SIG-M5 (cell line): Measurements from ENCODE around the gene PGAP2.
"Not testable (repeated sequence)": the region's sequence is repeated elsewhere in the genome, so short reads cannot be mapped to it uniquely, and the experiment has no call there.

ENCODE experiments used
- DNase-seq: peaks from one replicate; lab custom pipeline; 2025; lab: John Stamatoyannopoulos, UW

PGAP2 gene

GRCh38 chr11:3803726-3804495 lies 4.4 kb upstream of the PGAP2 start:
- no peak for DNase-seq

GRCh38 chr11:3808861-3809623 lies 682 bp downstream of the PGAP2 start:
- DNase-seq, result peak; percentile 23

DNA sequence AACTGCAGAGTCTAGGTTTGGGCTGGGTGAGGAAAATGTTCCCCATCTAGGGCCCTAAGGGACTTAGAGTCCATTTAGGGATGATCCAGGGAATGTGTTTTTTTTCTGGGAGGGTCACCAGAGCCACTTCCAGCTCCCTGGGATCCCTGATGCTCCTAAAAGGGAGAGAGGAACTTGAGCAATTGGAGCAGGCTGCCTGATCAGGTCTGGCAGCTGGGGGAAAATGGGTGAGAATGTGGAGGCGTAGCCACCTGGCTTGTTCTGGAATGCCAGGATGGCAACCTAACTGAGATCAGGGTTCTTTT lies 1.2 kb downstream of the PGAP2 start:
- no peak for DNase-seq

- no peak for DNase-seq
These were observed 2.1 kb downstream of the PGAP2 start for GRCh38 chr11:3810446-3810845.

GRCh38 chr11:3810951-3811350 lies 2.6 kb downstream of the PGAP2 start:
- DNase-seq, result no peak

DNA sequence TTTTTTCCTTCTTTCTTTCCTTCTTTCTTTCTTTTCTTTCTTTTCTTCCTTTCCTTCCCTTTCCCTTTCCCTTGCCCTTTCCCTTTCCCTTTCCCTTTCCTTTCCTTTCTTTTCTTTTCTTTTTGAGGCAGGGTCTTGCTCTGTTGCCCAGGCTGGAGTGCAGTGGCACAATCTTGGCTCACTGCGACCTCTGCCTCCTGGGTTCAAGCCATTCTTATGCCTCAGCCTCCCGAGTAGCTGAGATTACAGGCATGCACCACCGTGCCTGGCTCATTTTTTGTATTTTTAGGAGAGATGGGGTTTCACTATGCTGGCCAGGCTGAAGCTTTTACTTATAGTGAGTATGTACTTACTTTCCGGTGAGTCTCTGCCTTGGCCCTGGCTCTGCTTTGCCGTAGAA lies 6.5 kb downstream of the PGAP2 start:
- not testable (repeated sequence) for DNase-seq

DNA sequence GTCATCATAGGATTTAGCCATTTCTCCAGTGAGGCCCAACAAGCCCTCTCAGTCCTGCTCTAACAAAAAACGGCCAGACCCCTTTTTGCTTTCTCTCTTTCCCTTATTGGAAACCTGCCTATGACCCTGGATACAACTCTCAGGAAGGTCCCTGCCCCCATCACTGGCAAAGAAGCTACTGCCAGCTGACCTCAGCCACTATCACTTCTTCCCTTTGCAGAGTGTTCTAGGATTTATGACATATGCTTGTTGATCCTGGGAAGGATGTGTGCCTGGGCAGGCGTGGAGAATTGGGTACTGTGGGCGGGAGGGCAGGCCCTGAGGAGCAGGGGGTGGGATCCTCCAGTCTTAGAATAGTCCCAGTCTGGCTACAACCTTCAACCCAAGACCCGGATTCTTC lies 7.5 kb downstream of the PGAP2 start:
- no peak for DNase-seq

DNA sequence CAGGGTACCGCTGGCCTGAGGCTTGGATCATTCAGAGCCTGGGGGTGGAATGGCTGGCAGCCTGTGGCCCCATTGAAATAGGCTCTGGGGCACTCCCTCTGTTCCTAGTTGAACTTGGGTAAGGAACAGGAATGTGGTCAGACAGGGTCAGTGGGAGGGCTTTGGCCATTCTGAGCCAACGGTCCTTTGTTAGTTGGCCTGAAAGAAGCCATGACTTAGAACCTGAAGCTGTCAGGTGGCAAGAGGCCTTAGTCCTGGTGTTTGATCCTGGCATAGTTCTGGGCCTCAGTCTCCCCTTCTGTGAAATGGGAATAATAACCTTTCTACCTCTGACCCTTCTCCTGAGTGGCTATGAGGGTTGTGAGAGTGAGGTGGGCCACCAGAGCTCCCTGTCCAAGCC lies 8.3 kb downstream of the PGAP2 start:
- DNase-seq, result no peak

- DNase-seq, result no peak
These were observed 8.9 kb downstream of the PGAP2 start for GRCh38 chr11:3817181-3817800.

- no peak for DNase-seq
These were observed 12.6 kb downstream of the PGAP2 start for GRCh38 chr11:3820971-3821370.

DNA sequence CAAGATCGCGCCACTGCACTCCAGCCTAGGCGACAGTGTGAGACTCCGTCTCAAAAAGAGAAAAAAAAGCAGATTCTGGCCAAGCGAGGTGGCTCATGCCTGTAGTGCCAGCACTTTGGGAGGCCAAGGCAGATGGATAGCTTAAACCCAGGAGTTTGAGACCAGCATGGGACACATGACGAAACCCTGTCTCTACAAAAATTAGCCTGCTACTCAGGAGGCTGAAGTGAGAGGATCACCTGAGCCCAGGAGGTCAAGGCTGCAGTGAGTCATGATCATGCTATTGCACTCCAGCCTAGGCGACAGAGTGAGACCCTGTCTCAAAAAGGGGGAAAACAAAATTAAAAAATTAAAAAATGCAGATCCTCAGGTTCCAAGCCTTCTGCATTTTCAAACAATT lies 14.0 kb downstream of the PGAP2 start:
- DNase-seq, result no peak

DNA sequence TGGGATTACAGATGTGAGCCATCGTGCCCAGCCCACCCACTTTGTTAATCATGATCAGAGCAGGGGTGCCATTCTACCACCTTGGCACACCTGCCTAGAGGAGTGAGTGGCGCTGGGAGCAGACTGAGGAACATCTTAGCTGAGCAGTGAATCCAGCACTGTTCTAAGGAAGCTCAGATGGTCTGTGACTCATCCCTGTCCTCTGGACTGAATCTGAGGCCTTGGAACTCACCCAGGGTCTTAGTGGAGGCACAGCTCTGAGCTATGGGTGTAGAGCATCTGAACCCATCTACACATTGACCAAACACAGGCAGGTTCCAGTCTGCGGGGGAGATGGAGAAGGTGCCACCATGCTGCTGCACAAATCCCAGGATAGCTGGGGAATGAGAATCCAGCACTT lies 14.9 kb downstream of the PGAP2 start:
- DNase-seq, result no peak

DNA sequence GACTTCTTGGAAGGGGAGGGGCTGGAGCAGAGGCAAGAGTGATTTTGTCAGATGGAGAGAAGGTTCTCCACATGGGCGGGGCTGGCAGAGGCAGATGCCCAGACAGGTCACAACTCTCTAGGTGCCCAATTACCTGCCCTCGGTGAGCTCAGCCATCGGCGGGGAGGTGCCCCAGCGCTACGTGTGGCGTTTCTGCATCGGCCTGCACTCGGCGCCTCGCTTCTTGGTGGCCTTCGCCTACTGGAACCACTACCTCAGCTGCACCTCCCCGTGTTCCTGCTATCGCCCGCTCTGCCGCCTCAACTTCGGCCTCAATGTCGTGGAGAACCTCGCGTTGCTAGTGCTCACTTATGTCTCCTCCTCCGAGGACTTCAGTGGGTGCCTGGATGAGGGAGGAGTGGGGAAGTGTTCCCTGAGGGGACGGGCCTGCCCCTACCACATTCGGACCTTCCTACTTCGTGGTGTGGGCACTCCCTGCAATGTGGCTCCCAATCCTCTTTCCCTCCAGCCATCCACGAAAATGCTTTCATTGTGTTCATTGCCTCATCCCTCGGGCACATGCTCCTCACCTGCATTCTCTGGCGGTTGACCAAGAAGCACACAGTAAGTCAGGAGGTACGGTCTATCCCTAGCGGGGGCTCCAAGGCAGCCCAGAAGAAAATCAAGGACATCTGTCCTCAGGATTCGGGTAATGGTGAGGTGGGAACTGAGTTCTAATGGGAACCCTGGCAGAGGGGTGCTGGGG lies 15.6 kb downstream of the PGAP2 start:
- DNase-seq, result no peak

GRCh38 chr11:3824714-3825472 lies 16.5 kb downstream of the PGAP2 start:
- peak; percentile 7 for DNase-seq

GRCh38 chr11:3825473-3826154 lies 17.3 kb downstream of the PGAP2 start:
- no peak for DNase-seq

DNA sequence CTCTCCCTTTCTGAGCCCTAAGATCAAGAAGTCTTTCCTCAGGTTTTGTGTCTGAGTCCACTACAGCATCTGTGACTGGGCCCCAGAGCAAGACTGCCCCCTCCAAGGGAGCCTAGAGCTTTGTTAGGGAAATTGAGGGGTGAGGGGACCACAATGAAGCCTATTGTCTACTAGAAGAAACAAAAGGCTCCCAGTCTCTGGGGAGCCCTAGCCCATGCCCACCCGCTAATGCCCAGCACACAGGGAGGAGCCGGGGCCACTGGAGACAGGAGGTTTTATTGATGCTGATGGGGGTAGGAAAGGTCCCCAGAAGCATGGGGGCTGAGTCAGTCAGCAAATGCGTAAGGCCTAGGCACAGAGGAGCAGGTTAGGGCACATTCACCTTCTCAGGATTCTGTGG lies 18.4 kb downstream of the PGAP2 start:
- DNase-seq, result no peak

DNA sequence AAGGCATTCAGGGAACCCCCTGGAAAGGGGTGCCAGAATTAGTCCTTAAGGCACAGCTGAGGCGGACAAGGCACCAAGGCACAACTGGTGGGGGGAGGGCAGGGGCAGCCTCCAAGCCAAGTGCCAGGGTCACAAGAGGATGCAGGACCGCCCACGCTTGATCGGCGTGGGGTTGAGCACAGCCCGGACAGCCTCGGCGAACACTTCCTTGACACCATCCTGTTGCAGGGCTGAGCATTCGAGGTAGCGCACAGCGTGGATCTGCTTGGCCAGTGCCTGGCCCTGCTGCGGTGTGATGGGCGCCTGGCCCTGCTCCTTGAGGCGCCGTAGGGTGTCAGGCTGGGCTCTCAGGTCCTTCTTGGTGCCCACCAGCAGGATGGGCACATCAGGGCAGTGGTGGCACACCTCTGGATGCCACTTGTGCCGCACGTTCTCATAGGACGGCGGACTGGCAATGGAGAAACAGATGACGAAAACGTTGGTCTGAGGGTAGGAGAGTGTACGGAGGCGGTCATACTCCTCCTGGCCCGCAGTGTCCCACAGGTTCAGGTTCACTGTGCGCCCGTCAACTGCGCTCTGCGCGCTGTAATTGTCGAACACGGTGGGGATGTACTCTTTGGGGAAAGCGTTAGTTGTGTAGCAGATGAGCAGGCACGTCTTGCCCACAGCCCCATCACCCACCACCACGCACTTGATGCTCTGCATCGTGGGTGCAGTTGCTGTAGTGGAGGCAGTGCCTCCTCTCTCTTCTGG lies 19.2 kb downstream of the PGAP2 start:
- DNase-seq, result no peak

DNA sequence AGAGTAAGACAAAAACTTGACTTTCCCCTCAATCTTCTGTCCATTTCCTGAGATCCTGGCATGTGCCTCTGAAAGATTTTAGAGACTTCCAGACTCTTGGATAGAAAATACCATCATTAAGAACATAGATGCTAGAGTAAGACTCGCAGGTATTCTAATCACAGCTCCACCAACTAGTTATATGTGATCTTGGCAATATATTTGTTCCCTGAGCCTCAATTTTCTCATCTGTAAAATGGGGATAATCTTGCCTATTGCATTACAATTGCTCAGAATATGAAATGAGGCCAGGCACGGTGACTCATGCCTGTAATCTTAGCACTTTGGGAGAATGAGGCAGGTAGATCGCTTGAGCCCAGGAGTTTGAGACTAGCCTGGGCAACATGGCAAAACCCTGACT lies 21.7 kb downstream of the PGAP2 start:
- DNase-seq, result no peak

- no peak for DNase-seq
These were observed 22.4 kb downstream of the PGAP2 start for GRCh38 chr11:3830730-3831129.
